GM06990 (cell line): Measurements from ENCODE around the gene DPEP1.
"Not testable (repeated sequence)": the region's sequence is repeated elsewhere in the genome, so short reads cannot be mapped to it uniquely, and the experiment has no call there.

Experiments
- DNase-seq: peaks from one replicate; pipeline ENCODE4 v3.0.0-alpha.2; 2011; ENCODE audit not compliant: insufficient read length; ENCODE audit errors: extremely low read depth
- H3K27me3 ChIP-seq: replicated peaks from 2 replicates; pipeline ENCODE4 v1.6.0; 2011; ENCODE audit warnings: low read length; ENCODE audit not compliant: control insufficient read depth, insufficient read depth
- H3K36me3 ChIP-seq: 2 replicates; pipeline ENCODE4 v1.5.1; 2011; ENCODE audit warnings: low read length; ENCODE audit not compliant: control insufficient read depth, insufficient read depth
- H3K4me3 ChIP-seq: replicated peaks from 2 replicates; pipeline ENCODE4 v1.5.1; 2011; ENCODE audit warnings: low read depth, mild to moderate bottlenecking, control low read depth, low read length
- TF ChIP-seq, protein P1 (sequence below): IDR thresholded peaks from 2 replicates; pipeline ENCODE4 v1.5.1; 2011; ENCODE audit warnings: low read length, control low read depth, mild to moderate bottlenecking, inconsistent platforms; ENCODE audit not compliant: insufficient read depth, poor library complexity, severe bottlenecking

The DPEP1 gene

DNA sequence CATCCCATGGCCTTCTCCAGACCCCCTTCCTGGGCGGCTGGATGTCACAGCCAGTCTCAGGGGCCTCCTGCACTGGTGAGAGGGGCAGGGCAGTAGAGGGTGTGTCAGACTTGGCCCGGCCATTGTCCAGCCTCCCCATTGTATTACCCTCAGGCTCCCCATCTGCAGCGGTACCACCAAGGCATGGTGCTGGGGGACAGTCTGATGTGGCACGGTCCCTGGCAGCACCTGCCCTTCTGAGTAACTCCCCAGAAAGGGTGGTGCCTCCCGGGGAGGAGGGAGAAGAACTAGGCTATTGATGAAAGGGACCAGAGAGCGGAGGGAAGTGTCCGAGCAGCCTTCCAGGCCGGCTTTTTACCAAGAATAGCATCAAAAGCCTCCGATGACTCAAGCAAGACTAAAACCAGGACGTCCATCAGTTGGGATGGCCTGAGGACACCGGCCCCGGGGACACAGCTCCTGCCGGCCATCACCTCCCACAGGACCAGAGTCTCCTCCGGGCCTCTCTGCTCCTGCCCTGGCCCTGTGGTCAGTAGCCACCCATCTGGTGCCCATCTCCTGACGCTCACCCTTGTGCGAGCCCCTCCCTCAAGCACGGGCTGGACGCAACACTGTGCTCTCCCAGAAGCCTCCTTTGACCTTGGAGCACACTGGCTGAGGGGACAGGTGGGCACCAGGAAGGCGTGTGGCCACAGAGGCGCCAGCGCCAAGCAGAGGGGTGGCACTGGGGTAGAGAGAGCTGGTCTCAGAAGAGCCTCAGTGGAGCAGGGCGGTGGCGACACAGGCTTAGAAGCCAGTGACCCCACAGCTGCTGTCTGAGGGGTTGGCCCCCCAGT, 43.7 kb upstream of the DPEP1 start:
- Histone ChIP-seq H3K4me3 (no peak overlapping the region), H3K36me3 (peaks cover 1% of the 10 kb centered on the region; the same call in 1 of the 2 replicates), H3K27me3 (no peaks in the 10 kb centered on the region)
- TF ChIP-seq, protein P1, sequence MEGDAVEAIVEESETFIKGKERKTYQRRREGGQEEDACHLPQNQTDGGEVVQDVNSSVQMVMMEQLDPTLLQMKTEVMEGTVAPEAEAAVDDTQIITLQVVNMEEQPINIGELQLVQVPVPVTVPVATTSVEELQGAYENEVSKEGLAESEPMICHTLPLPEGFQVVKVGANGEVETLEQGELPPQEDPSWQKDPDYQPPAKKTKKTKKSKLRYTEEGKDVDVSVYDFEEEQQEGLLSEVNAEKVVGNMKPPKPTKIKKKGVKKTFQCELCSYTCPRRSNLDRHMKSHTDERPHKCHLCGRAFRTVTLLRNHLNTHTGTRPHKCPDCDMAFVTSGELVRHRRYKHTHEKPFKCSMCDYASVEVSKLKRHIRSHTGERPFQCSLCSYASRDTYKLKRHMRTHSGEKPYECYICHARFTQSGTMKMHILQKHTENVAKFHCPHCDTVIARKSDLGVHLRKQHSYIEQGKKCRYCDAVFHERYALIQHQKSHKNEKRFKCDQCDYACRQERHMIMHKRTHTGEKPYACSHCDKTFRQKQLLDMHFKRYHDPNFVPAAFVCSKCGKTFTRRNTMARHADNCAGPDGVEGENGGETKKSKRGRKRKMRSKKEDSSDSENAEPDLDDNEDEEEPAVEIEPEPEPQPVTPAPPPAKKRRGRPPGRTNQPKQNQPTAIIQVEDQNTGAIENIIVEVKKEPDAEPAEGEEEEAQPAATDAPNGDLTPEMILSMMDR, result no peak
- no peak for DNase-seq

DNA sequence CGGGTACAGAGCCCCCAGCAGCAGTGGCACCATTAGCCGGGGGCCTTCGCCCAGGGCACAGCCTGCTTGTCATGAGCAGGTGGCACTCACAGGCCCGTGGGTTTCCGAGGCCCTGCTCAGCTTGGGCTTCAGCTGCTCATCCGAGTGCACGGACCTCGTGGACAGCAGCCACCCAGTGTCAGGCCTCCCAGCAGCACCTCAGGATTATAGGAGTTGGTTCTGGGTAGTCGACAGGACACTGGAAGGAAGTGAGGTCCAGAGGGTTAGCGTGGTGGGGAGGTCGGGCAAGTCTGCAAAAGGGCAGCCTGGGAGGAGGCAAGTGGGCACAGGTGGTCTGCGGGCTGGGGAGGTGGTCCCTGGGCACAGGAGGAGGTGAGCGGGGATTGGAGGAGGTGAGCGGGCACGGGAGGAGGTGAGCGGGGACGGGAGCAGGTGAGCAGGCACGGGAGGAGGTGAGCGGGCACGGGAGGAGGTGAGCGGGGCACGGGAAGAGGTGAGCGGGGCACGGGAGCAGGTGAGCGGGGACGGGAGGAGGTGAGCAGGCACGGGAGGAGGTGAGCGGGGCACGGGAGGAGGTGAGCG, 43.0 kb upstream of the DPEP1 start:
- DNase-seq, result no peak
- no peaks in the 10 kb centered on the region for H3K27me3 ChIP-seq
- TF ChIP-seq, protein P1, result no peak
- no peak overlapping the region for H3K4me3 ChIP-seq
- no peaks in the 10 kb centered on the region for H3K36me3 ChIP-seq

DNA sequence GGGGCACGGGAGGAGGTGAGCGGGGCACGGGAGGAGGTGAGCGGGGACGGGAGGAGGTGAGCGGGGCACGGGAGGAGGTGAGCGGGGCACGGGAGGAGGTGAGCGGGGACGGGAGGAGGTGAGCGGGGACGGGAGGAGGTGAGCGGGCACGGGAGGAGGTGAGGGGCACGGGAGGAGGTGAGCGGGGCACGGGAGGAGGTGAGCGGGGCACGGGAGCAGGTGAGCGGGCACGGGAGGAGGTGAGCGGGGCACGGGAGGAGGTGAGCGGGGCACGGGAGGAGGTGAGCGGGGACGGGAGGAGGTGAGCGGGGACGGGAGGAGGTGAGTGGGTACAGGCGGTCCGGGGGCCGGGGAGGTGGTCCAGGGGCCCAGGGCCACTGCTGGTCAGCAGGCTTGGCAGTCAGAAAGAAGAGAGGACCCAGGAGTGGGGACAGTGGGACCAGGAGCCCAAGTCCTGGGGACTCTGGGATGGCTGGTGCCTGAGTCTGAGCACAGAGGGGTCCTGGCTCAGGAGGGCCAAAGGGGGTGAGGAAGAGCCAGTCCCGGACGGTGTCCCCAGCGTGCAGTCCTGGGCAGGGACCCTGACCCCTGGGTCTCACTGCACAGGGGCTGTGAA, 42.4 kb upstream of the DPEP1 start:
- DNase-seq, H3K27me3 ChIP-seq, H3K36me3 ChIP-seq, H3K4me3 ChIP-seq: not testable (repeated sequence)

DNA sequence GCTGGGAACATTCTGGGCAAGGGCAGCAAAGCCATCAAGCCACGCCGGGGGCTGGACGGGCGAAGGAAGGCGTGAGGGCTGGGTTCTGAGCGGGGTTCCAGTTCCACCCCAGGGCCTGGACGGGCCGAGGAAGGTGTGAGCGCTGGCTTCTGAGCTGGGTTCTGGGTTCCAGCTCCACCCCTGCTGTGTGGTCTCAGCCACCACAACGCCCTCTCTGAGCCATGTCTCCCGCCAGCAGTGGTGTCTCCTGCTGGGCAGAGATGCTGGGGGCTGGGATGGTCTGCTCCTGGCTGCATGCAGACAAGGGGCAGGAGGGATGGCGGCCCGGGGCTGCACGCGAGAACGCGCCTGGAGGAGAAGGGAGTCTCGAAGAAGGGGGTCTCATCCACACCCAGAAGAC, 41.8 kb upstream of the DPEP1 start:
- no peak for DNase-seq
- no peaks in the 10 kb centered on the region for H3K27me3 ChIP-seq
- TF ChIP-seq, protein P1, result no peak
- H3K36me3 ChIP-seq, result no peaks in the 10 kb centered on the region
- H3K4me3 ChIP-seq, result no peak overlapping the region

- TF ChIP-seq, protein P1, result no peak
- no peaks in the 10 kb centered on the region for H3K36me3 ChIP-seq
- DNase-seq, result no peak
- no peaks in the 10 kb centered on the region for H3K27me3 ChIP-seq
- no peak overlapping the region for H3K4me3 ChIP-seq
Measured at GRCh38 chr16:89572073-89572484, 41.4 kb upstream of the DPEP1 start.
